Activated naive CD4-positive, alpha-beta T cell treated with anti-CD3 and anti-CD28 coated beads, Interleukin-2, amount 10 ng/mL, durations not matched to agents 7 days and 5 days (primary cell): ENCODE measurements around the gene PYY.
"Not testable (repeated sequence)": the region's sequence is repeated elsewhere in the genome, so short reads cannot be mapped to it uniquely, and the experiment has no call there.

Experiments
- CTCF ChIA-PET: fragments of 350-600 bp; sonication (Branson Sonifier 250); formaldehyde crosslinking; loops from one replicate; lab custom pipeline; 2021; ENCODE audit warnings: antibody characterized with exemption; lab: Charles Lee
- DNase-seq: peaks from one replicate; pipeline ENCODE4 v3.0.0-alpha.2; 2020
- H3K27ac Mint-ChIP-seq: one replicate; pipeline ENCODE4 v1.8.0; 2021; ENCODE audit warnings: mild to moderate bottlenecking, moderate library complexity, mixed read lengths
- H3K27me3 Mint-ChIP-seq: one replicate; pipeline ENCODE4 v1.8.0; 2021; ENCODE audit warnings: mild to moderate bottlenecking, mixed read lengths
- H3K36me3 Mint-ChIP-seq: one replicate; pipeline ENCODE4 v1.8.0; 2021; ENCODE audit warnings: mixed read lengths
- H3K4me1 Mint-ChIP-seq: one replicate; pipeline ENCODE4 v1.8.0; 2021; ENCODE audit warnings: mixed read lengths
- H3K4me3 Mint-ChIP-seq: one replicate; pipeline ENCODE4 v1.8.0; 2021; ENCODE audit warnings: mild to moderate bottlenecking, moderate library complexity, mixed read lengths
- H3K9me3 Mint-ChIP-seq: one replicate; pipeline ENCODE4 v1.8.0; 2021; ENCODE audit warnings: mixed read lengths

Gene PYY

GRCh38 chr17:43950554-43950953, 3.2 kb downstream of the PYY start:
- peaks cover 10% of the 10 kb centered on the region for H3K4me1 Mint-ChIP-seq
- H3K9me3 Mint-ChIP-seq: no peaks in the 10 kb centered on the region
- CTCF ChIA-PET: interaction anchor here (1.4 kb wide), 1 partner anchor 91 kb away, joined by 3 read pairs; no protein-coding TSS in a partner anchor
- no peak overlapping the region for H3K4me3 Mint-ChIP-seq
- H3K27me3 Mint-ChIP-seq: peaks cover 80% of the 10 kb centered on the region
- H3K36me3 Mint-ChIP-seq: no peaks in the 10 kb centered on the region
- no peak for DNase-seq
- no peak overlapping the region for H3K27ac Mint-ChIP-seq

- DNase-seq: no peak
- H3K9me3 Mint-ChIP-seq: no peaks in the 10 kb centered on the region
- no peaks in the 10 kb centered on the region for H3K36me3 Mint-ChIP-seq
- H3K27ac Mint-ChIP-seq: no peak overlapping the region
- peaks cover 73% of the 10 kb centered on the region for H3K27me3 Mint-ChIP-seq
- CTCF ChIA-PET: no interaction called here
- peaks cover 10% of the 10 kb centered on the region for H3K4me1 Mint-ChIP-seq
- H3K4me3 Mint-ChIP-seq: no peak overlapping the region
Observed at GRCh38 chr17:43949781-43950180, 4.0 kb downstream of the PYY start.

DNA sequence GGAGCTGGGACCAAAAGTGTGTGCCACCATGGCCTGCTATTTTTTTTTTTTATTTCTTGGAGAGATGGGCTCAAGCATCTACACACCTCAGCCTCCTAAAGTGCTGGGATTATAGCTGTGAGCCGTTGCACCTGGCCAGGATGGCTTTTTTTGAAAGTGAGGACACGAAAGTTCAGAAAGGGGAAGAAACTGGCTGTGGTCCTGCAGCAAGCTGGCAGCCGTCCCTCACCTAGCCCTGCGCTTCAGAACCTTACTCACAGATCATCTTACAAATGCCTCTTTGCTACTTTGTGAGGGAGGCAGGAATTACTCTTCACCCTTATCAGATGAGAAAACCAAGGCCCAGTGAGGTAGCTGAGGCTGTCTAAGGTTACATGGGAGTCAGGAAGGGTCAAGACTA, 7.0 kb downstream of the PYY start:
- no peak for DNase-seq
- CTCF ChIA-PET: interaction anchor here (1.0 to 5.7 kb wide), 4 partner anchors 21 to 95 kb away, joined by 3 to 59 read pairs (median 30); no protein-coding TSS in a partner anchor
- Mint-ChIP-seq H3K36me3 (no peaks in the 10 kb centered on the region), H3K4me1 (peaks cover 7% of the 10 kb centered on the region), H3K9me3 (no peaks in the 10 kb centered on the region), H3K27ac (no peak overlapping the region), H3K4me3 (no peak overlapping the region), H3K27me3 (peaks cover 52% of the 10 kb centered on the region)

- DNase-seq: no peak
- H3K4me3 Mint-ChIP-seq: no peak overlapping the region
- peaks cover 7% of the 10 kb centered on the region for H3K4me1 Mint-ChIP-seq
- no peaks in the 10 kb centered on the region for H3K9me3 Mint-ChIP-seq
- no peak overlapping the region for H3K27ac Mint-ChIP-seq
- peaks cover 47% of the 10 kb centered on the region for H3K27me3 Mint-ChIP-seq
- no peaks in the 10 kb centered on the region for H3K36me3 Mint-ChIP-seq
- CTCF ChIA-PET: interaction anchor here (1.3 to 5.7 kb wide), 9 partner anchors 10 to 223 kb away, joined by 3 to 59 read pairs (median 12); no protein-coding TSS in a partner anchor
Observed at GRCh38 chr17:43945074-43945829, 8.5 kb downstream of the PYY start.

GRCh38 chr17:43942051-43942685, 11.6 kb downstream of the PYY start, which contains the start of gene PPY:
PPY (minus strand) TSS chr17:43942476; CDS start chr17:43941654, 822 bp downstream.
- CTCF ChIA-PET: interaction anchor here (0.9 to 5.7 kb wide), 8 partner anchors 16 to 226 kb away, joined by 3 to 59 read pairs (median 12); no protein-coding TSS in a partner anchor
- Mint-ChIP-seq H3K4me1 (peaks cover 16% of the 10 kb centered on the region), H3K27ac (no peak within 1 kb of the TSS), H3K27me3 (peaks cover 54% of the 10 kb centered on the region), H3K36me3 (no peaks in the 10 kb centered on the region), H3K4me3 (no peak within 1 kb of the TSS), H3K9me3 (no peaks in the 10 kb centered on the region)
- DNase-seq: no peak

DNA sequence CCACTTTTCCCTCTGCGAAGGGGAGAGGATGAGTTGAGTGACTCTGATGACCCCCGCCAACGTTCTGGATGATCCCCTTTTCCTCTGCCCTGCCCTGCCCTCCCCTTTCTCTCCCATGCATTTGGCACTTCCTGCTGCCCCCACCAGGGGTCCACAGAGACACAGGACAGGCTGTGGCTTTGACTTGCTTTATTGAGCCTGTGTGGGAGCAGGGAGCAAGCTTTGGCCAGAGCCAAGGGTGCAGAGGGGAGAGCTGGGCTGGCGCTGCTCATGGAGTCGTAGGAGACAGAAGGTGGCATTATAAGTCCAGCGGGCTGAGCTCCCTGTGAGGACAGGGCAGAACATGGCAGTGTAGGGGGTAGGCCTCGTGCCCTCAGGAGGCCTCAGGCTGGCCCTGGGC, 13.1 kb downstream of the PYY start:
- Mint-ChIP-seq H3K27me3 (peaks cover 54% of the 10 kb centered on the region), H3K27ac (peak overlapping the region; percentile 33), H3K9me3 (no peaks in the 10 kb centered on the region), H3K4me1 (peaks cover 16% of the 10 kb centered on the region), H3K4me3 (no peak overlapping the region), H3K36me3 (no peaks in the 10 kb centered on the region)
- DNase-seq: peak; percentile 44
- CTCF ChIA-PET: interaction anchor here (1.2 kb wide), 1 partner anchor 100 kb away, joined by 4 read pairs; no protein-coding TSS in a partner anchor

DNA sequence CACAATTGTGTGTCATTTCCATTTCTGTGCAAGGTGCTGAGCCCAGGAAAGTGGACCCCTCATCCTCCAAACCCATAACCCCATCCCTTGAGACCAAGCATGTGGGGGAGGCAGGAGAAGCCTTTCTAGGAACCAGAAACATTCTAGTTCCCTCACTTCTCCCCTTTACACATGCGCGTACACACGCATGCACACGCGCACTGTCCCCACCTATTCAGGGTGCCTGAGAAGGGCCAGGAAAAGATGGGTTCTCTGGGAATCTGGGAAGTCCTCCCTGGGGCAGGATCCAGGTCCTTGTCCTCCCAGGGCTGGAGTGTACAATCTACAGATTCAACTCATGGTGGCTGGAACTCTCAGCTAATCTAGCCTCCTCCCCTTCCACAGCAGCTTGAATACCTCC, 13.9 kb downstream of the PYY start:
- Mint-ChIP-seq H3K9me3 (no peaks in the 10 kb centered on the region), H3K36me3 (no peaks in the 10 kb centered on the region), H3K4me1 (peaks cover 16% of the 10 kb centered on the region), H3K4me3 (no peak overlapping the region), H3K27ac (no peak overlapping the region), H3K27me3 (peaks cover 54% of the 10 kb centered on the region)
- DNase-seq: no peak
- CTCF ChIA-PET: interaction anchor here (1.0 to 2.0 kb wide), 3 partner anchors 16 to 101 kb away, joined by 3 to 6 read pairs (median 4); no protein-coding TSS in a partner anchor

DNA sequence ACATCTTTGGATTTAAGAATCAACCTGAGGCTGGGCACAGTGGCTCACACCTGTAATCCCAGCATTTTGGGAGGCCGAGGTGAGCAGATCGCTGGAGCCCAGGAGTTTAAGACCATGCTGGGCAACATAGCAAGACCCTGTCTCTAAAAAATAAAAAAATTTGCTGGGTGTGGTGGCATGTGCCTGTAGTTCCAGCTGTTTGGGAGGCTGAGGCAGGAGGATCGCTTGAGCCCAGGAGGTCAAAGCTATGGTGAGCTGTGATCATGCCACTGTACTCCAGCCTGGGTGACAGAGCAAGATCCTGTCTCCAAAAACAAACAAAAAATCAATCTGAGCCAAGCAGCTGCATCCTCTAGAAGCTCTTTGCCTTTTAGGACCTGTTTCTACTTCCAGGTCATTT, 14.3 kb downstream of the PYY start:
- not testable (repeated sequence) for H3K36me3 Mint-ChIP-seq, DNase-seq, H3K27ac Mint-ChIP-seq, H3K4me3 Mint-ChIP-seq, H3K9me3 Mint-ChIP-seq
- CTCF ChIA-PET: interaction anchor here (1.0 to 2.0 kb wide), 2 partner anchors 15 to 61 kb away, joined by 3 to 6 read pairs; no protein-coding TSS in a partner anchor
- H3K27me3 Mint-ChIP-seq: peaks cover 54% of the 10 kb centered on the region
- peaks cover 14% of the 10 kb centered on the region for H3K4me1 Mint-ChIP-seq

DNA sequence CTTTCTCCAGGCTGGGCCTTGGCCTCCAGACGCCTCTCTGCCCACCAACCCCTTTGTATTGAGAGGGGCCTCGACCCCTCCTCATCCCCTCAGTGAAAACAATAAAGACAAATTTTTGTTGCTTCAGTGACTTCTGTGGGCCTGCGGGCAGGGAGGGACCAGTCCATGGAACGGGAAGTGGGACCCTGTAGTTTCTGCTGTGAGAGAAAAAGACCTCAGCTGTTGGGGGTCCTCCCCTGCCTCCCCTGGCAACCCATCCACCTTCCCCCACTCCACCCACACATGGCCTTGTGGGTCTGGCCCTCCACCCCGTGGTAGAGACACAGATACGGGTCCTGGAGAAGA, 14.9 kb downstream of the PYY start:
- peaks cover 14% of the 10 kb centered on the region for H3K4me1 Mint-ChIP-seq
- H3K9me3 Mint-ChIP-seq: no peaks in the 10 kb centered on the region
- CTCF ChIA-PET: interaction anchor here (1.2 to 2.0 kb wide), 2 partner anchors 29 to 60 kb away, joined by 5 to 6 read pairs; no protein-coding TSS in a partner anchor
- H3K4me3 Mint-ChIP-seq: no peak overlapping the region
- no peak overlapping the region for H3K27ac Mint-ChIP-seq
- H3K36me3 Mint-ChIP-seq: no peaks in the 10 kb centered on the region
- H3K27me3 Mint-ChIP-seq: peaks cover 57% of the 10 kb centered on the region
- no peak for DNase-seq

DNA sequence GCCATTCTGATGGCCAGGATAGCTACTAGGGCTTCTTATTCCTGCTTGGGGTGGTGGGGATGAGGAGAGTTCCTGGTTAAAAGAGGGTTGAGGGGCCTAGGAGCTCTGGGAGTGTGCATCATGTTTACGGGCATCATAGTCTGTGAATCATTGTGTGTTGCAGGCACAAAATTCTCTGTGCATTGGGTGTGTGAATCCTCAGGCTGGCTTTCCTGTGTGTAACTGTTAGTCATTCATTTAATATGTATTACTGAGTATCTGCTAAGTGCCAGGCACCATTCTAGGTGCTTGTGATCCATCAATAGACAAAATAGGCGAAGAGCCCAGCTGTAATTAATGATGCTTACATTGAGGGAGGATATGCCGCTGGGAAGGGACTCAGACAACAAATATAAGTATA, 17.3 kb downstream of the PYY start:
- peaks cover 14% of the 10 kb centered on the region for H3K4me1 Mint-ChIP-seq
- DNase-seq: no peak
- no peak overlapping the region for H3K4me3 Mint-ChIP-seq
- no peaks in the 10 kb centered on the region for H3K36me3 Mint-ChIP-seq
- no peaks in the 10 kb centered on the region for H3K9me3 Mint-ChIP-seq
- CTCF ChIA-PET: interaction anchor here (1.0 kb wide), 1 partner anchor 59 kb away, joined by 3 read pairs; no protein-coding TSS in a partner anchor
- peaks cover 53% of the 10 kb centered on the region for H3K27me3 Mint-ChIP-seq
- no peak overlapping the region for H3K27ac Mint-ChIP-seq

DNA sequence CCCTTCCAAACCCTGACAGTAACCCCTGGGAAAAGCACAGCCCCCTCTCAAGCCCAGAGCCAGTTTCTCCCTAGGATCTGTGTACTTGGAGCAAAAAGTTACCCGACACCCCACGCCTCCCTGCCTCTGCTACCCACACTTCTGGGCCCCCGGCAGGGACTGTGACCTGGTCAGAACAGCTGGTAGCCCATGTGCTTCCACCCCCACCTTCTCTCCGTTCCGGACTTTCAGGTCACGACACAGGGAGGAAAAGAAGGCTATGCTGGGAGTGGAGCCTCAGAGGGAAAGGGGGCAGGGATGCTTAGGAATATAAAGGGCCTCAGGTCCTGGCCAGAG, 17.8 kb downstream of the PYY start:
- Mint-ChIP-seq H3K4me1 (peaks cover 14% of the 10 kb centered on the region), H3K9me3 (no peaks in the 10 kb centered on the region), H3K27ac (no peak overlapping the region), H3K27me3 (peaks cover 51% of the 10 kb centered on the region), H3K36me3 (no peaks in the 10 kb centered on the region), H3K4me3 (no peak overlapping the region)
- no peak for DNase-seq
- CTCF ChIA-PET: interaction anchor here (1.0 kb wide), 1 partner anchor 60 kb away, joined by 3 read pairs; no protein-coding TSS in a partner anchor

DNA sequence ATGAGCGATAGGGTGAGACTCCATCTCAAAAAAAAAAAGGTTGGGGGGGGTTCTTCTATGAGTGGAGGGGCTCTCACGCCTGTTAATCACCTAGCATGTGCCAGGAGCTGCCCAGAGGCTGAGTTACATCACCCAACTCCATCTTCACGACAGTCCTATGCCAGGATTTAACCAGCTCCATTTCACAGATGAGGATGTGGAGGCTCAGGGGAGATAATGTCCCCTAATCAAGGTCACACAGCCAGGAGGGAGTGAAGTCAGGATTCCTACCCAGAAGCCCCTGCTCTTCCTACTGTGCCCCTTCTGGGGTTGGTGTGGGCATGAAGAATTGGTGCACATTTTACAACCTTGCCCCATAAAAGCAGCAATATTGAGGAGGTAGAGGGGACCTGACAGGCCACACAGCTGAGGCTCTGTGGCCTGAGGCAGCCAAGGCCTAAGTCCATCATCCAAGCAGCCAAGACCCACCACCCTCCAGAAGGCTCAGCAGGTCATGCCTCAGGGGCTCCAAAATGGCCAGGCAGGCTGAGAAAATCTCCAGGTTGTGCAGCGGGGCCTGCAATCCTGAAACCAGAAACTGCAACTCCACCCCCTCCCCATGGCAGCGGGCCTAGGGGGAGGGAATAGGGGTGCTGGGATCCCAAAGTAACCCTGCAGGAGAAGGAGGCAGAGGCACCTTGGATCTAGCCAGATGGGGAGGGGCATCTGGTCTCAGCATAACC, 18.4 kb downstream of the PYY start:
- CTCF ChIA-PET: no interaction called here

GRCh38 chr17:43932923-43933322, 20.8 kb downstream of the PYY start:
- H3K4me3 Mint-ChIP-seq: no peak overlapping the region
- peaks cover 21% of the 10 kb centered on the region for H3K27me3 Mint-ChIP-seq
- H3K36me3 Mint-ChIP-seq: no peaks in the 10 kb centered on the region
- peaks cover 15% of the 10 kb centered on the region for H3K4me1 Mint-ChIP-seq
- CTCF ChIA-PET: interaction anchor here (0.6 to 1.3 kb wide), 2 partner anchors 11 to 61 kb away, joined by 3 to 4 read pairs; no protein-coding TSS in a partner anchor
- H3K9me3 Mint-ChIP-seq: no peaks in the 10 kb centered on the region
- H3K27ac Mint-ChIP-seq: no peak overlapping the region
- no peak for DNase-seq

More for the DNA sequence above, 18.4 kb downstream of the PYY start:
- no peaks in the 10 kb centered on the region for H3K36me3 Mint-ChIP-seq
- peaks cover 45% of the 10 kb centered on the region for H3K27me3 Mint-ChIP-seq
- no peak for DNase-seq
- no peak overlapping the region for H3K27ac Mint-ChIP-seq
- no peaks in the 10 kb centered on the region for H3K9me3 Mint-ChIP-seq
- peaks cover 14% of the 10 kb centered on the region for H3K4me1 Mint-ChIP-seq
- no peak overlapping the region for H3K4me3 Mint-ChIP-seq

DNA sequence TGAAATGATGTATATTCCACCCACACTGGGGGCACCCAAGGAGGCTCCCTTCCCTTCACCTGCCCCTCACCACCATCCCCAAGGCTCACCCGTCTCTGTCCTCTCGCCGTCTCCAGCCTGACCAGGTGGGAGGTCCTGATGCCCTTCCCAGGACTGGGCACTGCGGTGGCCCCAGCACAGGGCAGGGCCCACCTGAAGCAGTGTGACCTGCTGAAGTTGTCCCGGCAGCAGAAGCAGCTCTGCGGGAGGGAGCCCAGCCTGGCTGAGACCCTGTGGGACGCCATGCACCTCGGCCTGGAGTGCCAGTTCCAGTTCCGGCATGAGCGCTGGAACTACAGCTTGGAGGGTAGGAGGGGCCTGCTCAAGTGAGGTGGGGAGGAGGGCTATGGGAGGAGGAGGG, 21.4 kb downstream of the PYY start:
- Mint-ChIP-seq H3K27me3 (peaks cover 21% of the 10 kb centered on the region), H3K9me3 (no peaks in the 10 kb centered on the region), H3K4me3 (no peak overlapping the region), H3K36me3 (no peaks in the 10 kb centered on the region), H3K4me1 (peaks cover 18% of the 10 kb centered on the region), H3K27ac (no peak overlapping the region)
- DNase-seq: no peak
- CTCF ChIA-PET: no interaction called here
